ENCODE results near the gene CD8A. TPM values are rescaled to one million over a fixed set of nuclear protein-coding genes. Genes with fewer than 3 reads are reported as not detected.

CD8A gene
- 0.07 TPM in 1 of 2 replicates, not detected in the other for total RNA-seq

DNA sequence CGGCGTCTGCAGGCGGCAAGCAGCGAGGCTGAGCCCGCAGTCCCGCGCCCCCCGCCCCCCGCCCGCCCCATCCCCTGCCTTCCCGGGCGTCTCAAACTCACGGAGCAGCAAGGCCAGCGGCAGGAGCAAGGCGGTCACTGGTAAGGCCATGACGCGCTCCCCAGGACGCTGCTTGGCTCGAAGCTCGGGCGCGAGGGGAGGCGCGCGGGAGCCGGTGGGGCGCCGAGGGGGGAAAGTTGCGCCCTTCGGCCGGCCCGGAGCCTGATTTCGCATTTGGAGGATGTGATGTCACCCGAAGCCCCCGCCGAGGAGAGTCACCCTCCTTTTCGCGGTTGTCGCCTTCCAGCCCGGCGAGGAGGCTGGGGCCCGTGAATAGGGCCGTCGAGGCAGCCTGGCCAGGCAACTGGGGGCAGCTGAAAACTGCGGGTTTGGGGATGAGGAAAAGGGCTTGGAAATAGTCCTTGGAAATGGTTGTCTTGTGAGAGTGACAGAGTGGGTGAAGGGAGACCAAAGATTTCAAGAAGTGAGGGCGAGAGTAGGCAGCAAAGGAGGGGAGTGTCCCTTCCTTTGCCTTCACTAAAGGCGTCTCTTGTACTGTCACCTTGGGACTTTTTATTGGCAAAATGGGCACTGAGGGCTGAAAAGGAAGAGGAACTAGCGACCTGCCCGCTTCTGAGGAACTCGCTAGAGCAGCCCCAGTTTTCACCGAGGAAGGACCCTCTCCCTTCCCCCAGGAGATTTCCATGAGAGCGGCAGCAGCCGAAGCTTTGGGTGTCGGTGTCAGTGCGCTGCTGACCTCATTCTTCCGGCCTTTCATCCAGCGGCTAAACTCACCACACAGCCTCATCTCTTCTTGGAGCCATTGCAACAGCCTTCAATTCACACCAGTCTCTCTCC, at the start of gene CD8A:
Gene CD8A (minus strand): TSS at position 238 of the 897 bp plus-strand sequence. CDS start 88 bp downstream, at position 150.

Other genes starting within 250 kb of the CD8A start
- gene CHMP3, start 227.5 kb downstream of the CD8A start, total RNA-seq: 91.6 and 117 TPM in 2 replicates
- 18.1 and 24.1 TPM in 2 replicates for gene RNF103, start 167.0 kb downstream of the CD8A start, total RNA-seq
- 17.8 and 20.6 TPM in 2 replicates for gene RMND5A, start 70.6 kb downstream of the CD8A start, total RNA-seq
- gene CD8B, start 71.0 kb upstream of the CD8A start, total RNA-seq: not detected in 2 replicates
- gene RGPD1, start 151.2 kb upstream of the CD8A start, total RNA-seq: 0.53 and 3.5 TPM in 2 replicates
- 0.33 and 0.40 TPM in 2 replicates for gene PLGLB1, start 230.9 kb upstream of the CD8A start, total RNA-seq

All from smooth muscle cell of the pulmonary artery (primary cell).